K562 (cell line): ENCODE results near the gene LONRF3. TPM values are rescaled to one million over a fixed set of nuclear protein-coding genes. Genes with fewer than 3 reads are reported as not detected.

ENCODE experiments used
- ATAC-seq: fragments of 200-7000 bp; cut with Tn5 transposase; 3 replicates; pipeline ENCODE4 v1.9.1; 2020; ENCODE audit warnings: moderate library complexity
- BruUV-seq: library from RNA; stranded (reverse); fragments of 400-500 nt; replicated peaks from 2 replicates; lab custom pipeline; 2021; lab: Mats Ljungman, UMichigan
- CTCF ChIA-PET: fragments of 300-600 bp; formaldehyde crosslinking; extraction: SDS; loops from one replicate; lab custom pipeline; 2021; ENCODE audit warnings: low intra/inter-chr PET ratio; lab: Yijun Ruan, JAX
- POLR2A ChIA-PET: fragments of 300-600, 350-650 bp; sonication (Branson Sonifier 250); formaldehyde crosslinking; extraction: SDS; loops from one replicate; lab custom pipeline; 2021; ENCODE audit warnings: antibody characterized with exemption, inconsistent platforms; lab: Yijun Ruan, JAX
- DNase-seq, 4 experiments: peaks; one replicate each; pipeline versions ENCODE4 v3.0.0 to v3.0.0-alpha.2; 2011 to 2018; ENCODE audit warnings: low spot score in 3 of 4, mixed read lengths in 3 of 4; ENCODE audit errors: extremely low read depth in 1 of 4
- FAIRE-seq: peaks from 2 replicates; lab custom pipeline; 2011; peaks lifted over from hg19 to GRCh38; lab: Jason Lieb, UNC
- H2AFZ ChIP-seq: 2 replicates; pipeline ENCODE4 v1.6.0; 2011; ENCODE audit warnings: low read depth, low read length, control low read depth, inconsistent platforms
- H3K27ac ChIP-seq: fragments of 200-600 bp; 3 replicates; pipeline ENCODE4 v1.8.0; 2011; ENCODE audit warnings: low read depth, mild to moderate bottlenecking, control low read depth, inconsistent platforms, low read length, moderate library complexity, mixed read lengths; ENCODE audit errors: extremely low read depth
- H3K27me3 ChIP-seq, 2 experiments: fragments of 300-600 bp in 1 of 2; 2 replicates in 1 of 2; 3 replicates in 1 of 2; pipeline versions ENCODE4 v1.6.0 to v1.8.0; 2011; ENCODE audit warnings: inconsistent platforms in 2 of 2, low read length in 2 of 2, mild to moderate bottlenecking in 1 of 2, mixed read lengths in 1 of 2, moderate library complexity in 1 of 2; ENCODE audit not compliant: control insufficient read depth in 2 of 2, insufficient read depth in 2 of 2
- H3K36me3 ChIP-seq: fragments of 300-600 bp; 3 replicates; pipeline ENCODE4 v1.8.0; 2011; ENCODE audit warnings: mild to moderate bottlenecking, low read length, inconsistent platforms; ENCODE audit not compliant: control insufficient read depth, insufficient read depth
- H3K4me1 ChIP-seq, 2 experiments: fragments of 200-600 bp in 1 of 2; replicated peaks in 1 of 2; 2 replicates in 1 of 2; 3 replicates in 1 of 2; pipeline versions ENCODE4 v1.5.1 to v1.8.0; 2011; ENCODE audit warnings: inconsistent platforms in 2 of 2, low read length in 2 of 2, mild to moderate bottlenecking in 1 of 2, mixed read lengths in 1 of 2, moderate library complexity in 1 of 2; ENCODE audit not compliant: control insufficient read depth in 2 of 2, insufficient read depth in 2 of 2
- H3K4me2 ChIP-seq: 2 replicates; pipeline ENCODE4 v1.6.1; 2011; ENCODE audit warnings: low read length, control low read depth, inconsistent platforms, mixed read lengths; ENCODE audit not compliant: insufficient read depth
- H3K4me3 ChIP-seq: fragments of 200-600 bp; sonication (generic), shearing (Covaris generic); 2 replicates; pipeline ENCODE4 v1.5.1; 2016; ENCODE audit warnings: control low read depth, inconsistent platforms
- H3K79me2 ChIP-seq: fragments of 200-600 bp; 3 replicates; pipeline ENCODE4 v1.8.0; 2011; ENCODE audit warnings: low read length, inconsistent platforms; ENCODE audit not compliant: control insufficient read depth, insufficient read depth
- H3K9ac ChIP-seq, 2 experiments: 2 replicates each; pipeline versions ENCODE4 v1.6.0 to v1.6.1; 2011; ENCODE audit warnings: low read depth in 2 of 2, low read length in 2 of 2, control low read depth in 1 of 2, inconsistent platforms in 1 of 2, mild to moderate bottlenecking in 1 of 2, mixed read lengths in 1 of 2; ENCODE audit not compliant: insufficient read depth in 1 of 2
- H3K9me1 ChIP-seq: one replicate; pipeline ENCODE4 v1.6.0; 2011; ENCODE audit warnings: inconsistent platforms, mild to moderate bottlenecking, low read length, moderate library complexity; ENCODE audit not compliant: control insufficient read depth, insufficient read depth
- H3K9me3 ChIP-seq: replicated peaks from 2 replicates; pipeline ENCODE4 v1.5.1; 2011; ENCODE audit warnings: low read depth, low read length, inconsistent platforms; ENCODE audit not compliant: control insufficient read depth, insufficient read depth
- H4K20me1 ChIP-seq: replicated peaks from 2 replicates; pipeline ENCODE4 v1.6.1; 2011; ENCODE audit warnings: low read length, inconsistent platforms, mixed read lengths; ENCODE audit not compliant: control insufficient read depth, insufficient read depth
- ASH1L ChIP-seq: fragments of 450-650 bp; IDR thresholded peaks from 2 replicates; pipeline ENCODE4 v1.6.1; 2018; ENCODE audit warnings: borderline replicate concordance, mild to moderate bottlenecking, low read depth; ENCODE audit not compliant: partially characterized antibody
- CHD1 ChIP-seq: fragments of 200-600 bp; sonication (generic); IDR thresholded peaks from one replicate; pipeline ENCODE4 v1.6.1; 2012; ENCODE audit warnings: mild to moderate bottlenecking, moderate library complexity, low read length, inconsistent platforms
- ESRRB ChIP-seq: fragments of 250-450 bp; sonication (Bioruptor Pico); IDR thresholded peaks from 2 replicates; pipeline ENCODE4 v1.5.0; 2020; ENCODE audit warnings: mild to moderate bottlenecking, moderate library complexity, borderline replicate concordance
- FIP1L1 ChIP-seq: fragments of 200-400 bp; formaldehyde crosslinking; IDR thresholded peaks from 2 replicates; pipeline ENCODE4 v1.6.1; 2018; ENCODE audit warnings: mild to moderate bottlenecking, low read depth, low read length; ENCODE audit not compliant: poor library complexity, severe bottlenecking
- MYBL2 ChIP-seq, 2 experiments: fragments of 450-650 bp in 1 of 2; sonication (generic) in 1 of 2; formaldehyde crosslinking in 1 of 2; IDR thresholded peaks; 2 replicates each; pipeline versions ENCODE4 v1.6.1 to v1.8.1; 2017 to 2022; ENCODE audit warnings: borderline replicate concordance in 1 of 2, inconsistent platforms in 1 of 2, low read depth in 1 of 2, mild to moderate bottlenecking in 1 of 2, missing genetic modification reagents in 1 of 2, moderate library complexity in 1 of 2
- OTX1 ChIP-seq: fragments of 450-650 bp; formaldehyde crosslinking; IDR thresholded peaks from 2 replicates; pipeline ENCODE4 v1.4.0; 2022; ENCODE audit warnings: mild to moderate bottlenecking
- PHB ChIP-seq: fragments of 250-450 bp; sonication (Bioruptor Pico); IDR thresholded peaks from 2 replicates; pipeline ENCODE4 v1.5.0; 2021
- SIX5 ChIP-seq, 2 experiments: IDR thresholded peaks; 2 replicates each; pipeline ENCODE4 v1.6.1; 2011; ENCODE audit warnings: low read length in 2 of 2, borderline replicate concordance in 1 of 2, low read depth in 1 of 2, mild to moderate bottlenecking in 1 of 2, moderate library complexity in 1 of 2; ENCODE audit not compliant: insufficient read depth in 1 of 2
- ZNF253 ChIP-seq: fragments of 250-450 bp; sonication (Bioruptor Pico); conservative IDR thresholded peaks from 2 replicates; pipeline ENCODE4 v1.6.1; 2021; ENCODE audit warnings: mild to moderate bottlenecking
- ZNF277 ChIP-seq: fragments of 250-450 bp; sonication (Bioruptor Pico); IDR thresholded peaks from 2 replicates; pipeline ENCODE4 v1.8.0; 2022; ENCODE audit warnings: inconsistent platforms, mild to moderate bottlenecking, moderate library complexity, borderline replicate concordance
- ZNF282 ChIP-seq: sonication (generic); formaldehyde crosslinking; IDR thresholded peaks from 2 replicates; pipeline ENCODE4 v1.8.1; 2023; ENCODE audit warnings: missing genetic modification reagents
- ZNF311 ChIP-seq: fragments of 250-450 bp; sonication (Bioruptor Pico); IDR thresholded peaks from 2 replicates; pipeline ENCODE4 v1.4.0; 2020; ENCODE audit warnings: mild to moderate bottlenecking, moderate library complexity
- ZNF77 ChIP-seq: fragments of 250-450 bp; sonication (Bioruptor Pico); IDR thresholded peaks from 2 replicates; pipeline ENCODE4 v1.5.0; 2020
- WGBS: fragments of 100-300 bp; shearing (Covaris generic); methylation state at CpG from one replicate; pipeline ENCODE4 v1.1.6; 2016; ENCODE audit warnings: low coverage, mixed read lengths; ENCODE audit not compliant: insufficient coverage; ENCODE audit errors: missing lambda C conversion rate; 5-methylcytosine and 5-hydroxymethylcytosine counted together
- in situ Hi-C: fragments of 300-500 bp; cut with MboI; formaldehyde crosslinking; loops from 4 replicates; pipeline ENCODE4 v1.15.0; 2018; ENCODE audit warnings: inconsistent platforms, mixed read lengths
- intact Hi-C: fragments of 100-400 bp; cut with micrococcal nuclease; formaldehyde crosslinking; loops from 2 replicates; pipeline ENCODE4 v1.14.2; 2022
- polyA plus RNA-seq, 8 experiments: library from polyadenylated mRNA; depleted of rRNA in 4 of 8; stranded (reverse) in 5 of 8; unstranded in 3 of 8; fragments of >200 nt; fragmentation: Nextera tagmentation in 2 of 8; fragmentation: Illumina TruSeq in 1 of 8; extraction: Ambion mirVana in 2 of 8; extraction: Trizol in 1 of 8; gene quantifications; 2 replicates each; pipeline versions ENCODE4 v1.2.1 to v1.2.3, GENCODE V29; 2011 to 2014; ENCODE audit warnings: inconsistent platforms in 1 of 8, missing spikeins in 1 of 8
- total RNA-seq, 7 experiments: library from RNA; depleted of rRNA in 6 of 7; stranded (reverse); fragments of >200 nt in 6 of 7; fragmentation: Illumina TruSeq in 2 of 7; extraction: Trizol in 2 of 7; gene quantifications; 2 replicates each; pipeline versions ENCODE4 v1.2.1 to v1.2.3, GENCODE V29; 2011 to 2021; ENCODE audit warnings: low replicate concordance in 1 of 7
- TF ChIP-seq, protein P1 (sequence below): fragments of 450-650 bp; conservative IDR thresholded peaks from 2 replicates; pipeline ENCODE4 v1.6.1; 2016; ENCODE audit warnings: missing genetic modification characterization, low read depth, mild to moderate bottlenecking, control low read depth, missing compliant biosample characterization
- TF ChIP-seq, protein P2 (sequence below): sonication (generic); formaldehyde crosslinking; IDR thresholded peaks from 2 replicates; pipeline ENCODE4 v1.8.1; 2023; ENCODE audit warnings: mild to moderate bottlenecking, missing genetic modification reagents

The LONRF3 gene
- total and polyA plus RNA-seq, 9 of the 15 experiments (the other 6 are each of a cell fraction or from before 2014, with no cell fraction given) = 1.3 to 22.0 (median 8.7) TPM

DNA sequence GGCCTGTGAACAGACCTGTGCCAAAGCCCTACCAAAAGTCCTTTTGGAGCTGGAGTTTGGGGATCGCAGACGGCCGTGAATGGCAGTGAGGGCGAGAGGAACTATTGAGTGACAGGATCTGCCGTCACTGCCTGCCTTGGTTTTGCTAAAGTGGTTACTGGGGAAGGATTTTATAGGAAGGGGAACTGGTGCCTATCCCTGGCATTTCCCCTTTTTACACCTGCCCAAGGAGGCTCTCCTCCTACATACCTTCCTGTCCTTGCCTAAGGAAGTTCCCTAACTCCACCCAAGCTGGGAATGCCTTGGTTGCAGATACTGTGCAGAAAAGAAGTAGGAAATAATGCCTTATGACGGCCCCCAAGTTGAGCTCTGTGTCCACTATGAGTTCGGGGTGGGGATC, 14.5 kb downstream of the LONRF3 start:
- ATAC-seq (no peak), FAIRE-seq (no peak), DNase-seq (no peak)
- Histone ChIP-seq H3K9me1 (peaks cover 2% of the 10 kb centered on the region), H3K36me3 (peaks cover 46% of the 10 kb centered on the region; the same call in 2 of the 3 replicates), H3K4me2 (no peak overlapping the region), H3K4me1 (no peaks in the 10 kb centered on the region), H3K9me3 (no peaks in the 10 kb centered on the region), H2AFZ (no peak overlapping the region), H3K27ac (no peak overlapping the region), H4K20me1 (no peaks in the 10 kb centered on the region), H3K27me3 (no peaks in the 10 kb centered on the region), H3K9ac (no peak overlapping the region), H3K79me2 (no peaks in the 10 kb centered on the region), H3K4me3 (no peak overlapping the region)
- CTCF ChIA-PET = no interaction called here
- no TSS peak for BruUV-seq
- 44% methylated on average over 6 of the region's 7 CpGs for WGBS
- intact Hi-C loops = no loop called here
- POLR2A ChIA-PET = no interaction called here
- in situ Hi-C loops = no loop called here
- TF ChIP-seq OTX1 (CRISPR knock-in tag) = no peak
- TF ChIP-seq SIX5 (IDR thresholded peaks at IDR 0.05; ENCODE audit: borderline replicate concordance in 1 of 2, insufficient read depth in 1 of 2, low read depth in 1 of 2, low read length in 2 of 2) = no peak
- no peak for TF ChIP-seq ZNF77 (CRISPR knock-in tag)
- no peak for TF ChIP-seq MYBL2 (IDR thresholded peaks at IDR 0.05; ENCODE audit: low read depth)
- TF ChIP-seq MYBL2 (CRISPR knock-in tag; IDR thresholded peaks at IDR 0.05; ENCODE audit: borderline replicate concordance) = no peak
- no peak for TF ChIP-seq CHD1
- no peak for TF ChIP-seq FIP1L1
- TF ChIP-seq, protein P1, sequence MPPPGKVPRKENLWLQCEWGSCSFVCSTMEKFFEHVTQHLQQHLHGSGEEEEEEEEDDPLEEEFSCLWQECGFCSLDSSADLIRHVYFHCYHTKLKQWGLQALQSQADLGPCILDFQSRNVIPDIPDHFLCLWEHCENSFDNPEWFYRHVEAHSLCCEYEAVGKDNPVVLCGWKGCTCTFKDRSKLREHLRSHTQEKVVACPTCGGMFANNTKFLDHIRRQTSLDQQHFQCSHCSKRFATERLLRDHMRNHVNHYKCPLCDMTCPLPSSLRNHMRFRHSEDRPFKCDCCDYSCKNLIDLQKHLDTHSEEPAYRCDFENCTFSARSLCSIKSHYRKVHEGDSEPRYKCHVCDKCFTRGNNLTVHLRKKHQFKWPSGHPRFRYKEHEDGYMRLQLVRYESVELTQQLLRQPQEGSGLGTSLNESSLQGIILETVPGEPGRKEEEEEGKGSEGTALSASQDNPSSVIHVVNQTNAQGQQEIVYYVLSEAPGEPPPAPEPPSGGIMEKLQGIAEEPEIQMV (tag) = no peak
- no peak for TF ChIP-seq ASH1L
- TF ChIP-seq, protein P2, sequence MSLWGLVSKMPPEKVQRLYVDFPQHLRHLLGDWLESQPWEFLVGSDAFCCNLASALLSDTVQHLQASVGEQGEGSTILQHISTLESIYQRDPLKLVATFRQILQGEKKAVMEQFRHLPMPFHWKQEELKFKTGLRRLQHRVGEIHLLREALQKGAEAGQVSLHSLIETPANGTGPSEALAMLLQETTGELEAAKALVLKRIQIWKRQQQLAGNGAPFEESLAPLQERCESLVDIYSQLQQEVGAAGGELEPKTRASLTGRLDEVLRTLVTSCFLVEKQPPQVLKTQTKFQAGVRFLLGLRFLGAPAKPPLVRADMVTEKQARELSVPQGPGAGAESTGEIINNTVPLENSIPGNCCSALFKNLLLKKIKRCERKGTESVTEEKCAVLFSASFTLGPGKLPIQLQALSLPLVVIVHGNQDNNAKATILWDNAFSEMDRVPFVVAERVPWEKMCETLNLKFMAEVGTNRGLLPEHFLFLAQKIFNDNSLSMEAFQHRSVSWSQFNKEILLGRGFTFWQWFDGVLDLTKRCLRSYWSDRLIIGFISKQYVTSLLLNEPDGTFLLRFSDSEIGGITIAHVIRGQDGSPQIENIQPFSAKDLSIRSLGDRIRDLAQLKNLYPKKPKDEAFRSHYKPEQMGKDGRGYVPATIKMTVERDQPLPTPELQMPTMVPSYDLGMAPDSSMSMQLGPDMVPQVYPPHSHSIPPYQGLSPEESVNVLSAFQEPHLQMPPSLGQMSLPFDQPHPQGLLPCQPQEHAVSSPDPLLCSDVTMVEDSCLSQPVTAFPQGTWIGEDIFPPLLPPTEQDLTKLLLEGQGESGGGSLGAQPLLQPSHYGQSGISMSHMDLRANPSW (CRISPR knock-in tag) = no peak
- no peak for TF ChIP-seq ZNF282
- TF ChIP-seq ZNF253 (CRISPR knock-in tag) = no peak
- no peak for TF ChIP-seq ZNF277 (CRISPR knock-in tag)
- no peak for TF ChIP-seq ZNF311 (CRISPR knock-in tag)
- TF ChIP-seq ESRRB (CRISPR knock-in tag) = no peak
- TF ChIP-seq PHB (CRISPR knock-in tag) = no peak
